GM12878 (cell line): ENCODE results near the gene ADAT3. TPM values are rescaled to one million over a fixed set of nuclear protein-coding genes. Genes with fewer than 3 reads are reported as not detected.

Source experiments
- ATF7 ChIP-seq: fragments of 450-650 bp; IDR thresholded peaks from 2 replicates; pipeline ENCODE4 v1.6.1; 2016; ENCODE audit warnings: low read depth, mild to moderate bottlenecking
- BMI1 ChIP-seq: fragments of 450-650 bp; IDR thresholded peaks from 2 replicates; pipeline ENCODE4 v1.6.1; 2016; ENCODE audit warnings: mild to moderate bottlenecking, moderate library complexity, borderline replicate concordance
- CBFB ChIP-seq: IDR thresholded peaks from 2 replicates; pipeline ENCODE4 v1.6.1; 2016; ENCODE audit warnings: antibody characterized with exemption, low read depth
- SMC3 ChIP-seq: IDR thresholded peaks from 2 replicates; pipeline ENCODE4 v1.6.1; 2011; ENCODE audit warnings: low read length, improper control_type of control experiment, borderline replicate concordance
- ZNF217 ChIP-seq: fragments of 450-650 bp; IDR thresholded peaks from 2 replicates; pipeline ENCODE4 v1.6.1; 2017; ENCODE audit warnings: antibody characterized with exemption, mild to moderate bottlenecking
- polyA plus RNA-seq, 11 experiments: library from polyadenylated mRNA; depleted of rRNA in 4 of 11; unstranded in 6 of 11; stranded (reverse) in 5 of 11; fragments of >200 nt; fragmentation: Nextera tagmentation in 4 of 11; fragmentation: Illumina TruSeq in 1 of 11; extraction: Ambion mirVana in 4 of 11; extraction: Trizol in 1 of 11; gene quantifications; 1 replicate in 1 of 11; 2 replicates in 10 of 11; pipeline versions ENCODE4 v1.2.1 to v1.2.3, GENCODE V29; 2011 to 2016; ENCODE audit warnings: inconsistent platforms in 2 of 11, missing spikeins in 2 of 11, low read depth in 1 of 11
- total RNA-seq, 4 experiments: library from RNA; depleted of rRNA in 3 of 4; stranded (reverse); fragments of >200 nt in 3 of 4; fragmentation: Illumina TruSeq in 1 of 4; extraction: Trizol in 1 of 4; gene quantifications; 2 replicates each; pipeline versions ENCODE4 v1.2.1 to v1.2.3, GENCODE V29; 2013 to 2021
- TF ChIP-seq, protein P1 (sequence below): IDR thresholded peaks from 2 replicates; pipeline ENCODE4 v1.6.1; 2012; ENCODE audit warnings: mild to moderate bottlenecking, low read depth, low read length
- TF ChIP-seq, protein P2 (sequence below): fragments of 450-650 bp; IDR thresholded peaks from 2 replicates; pipeline ENCODE4 v1.6.1; 2017; ENCODE audit warnings: mild to moderate bottlenecking, moderate library complexity
- TF ChIP-seq, protein P3 (sequence below): IDR thresholded peaks from 2 replicates; pipeline ENCODE4 v1.6.1; 2012; ENCODE audit warnings: low read depth, low read length, improper control_type of control experiment
- TF ChIP-seq, protein P4 (sequence below): fragments of 450-650 bp; formaldehyde crosslinking; IDR thresholded peaks from 2 replicates; pipeline ENCODE4 v1.5.0; 2022; ENCODE audit warnings: mild to moderate bottlenecking, missing genetic modification characterization

The ADAT3 gene
- total and polyA plus RNA-seq, 10 of the 15 experiments (the other 5 are each of a cell fraction or from before 2014, with no cell fraction given) = 0.27 to 11.8 (median 7.7) TPM; not detected in 3

DNA sequence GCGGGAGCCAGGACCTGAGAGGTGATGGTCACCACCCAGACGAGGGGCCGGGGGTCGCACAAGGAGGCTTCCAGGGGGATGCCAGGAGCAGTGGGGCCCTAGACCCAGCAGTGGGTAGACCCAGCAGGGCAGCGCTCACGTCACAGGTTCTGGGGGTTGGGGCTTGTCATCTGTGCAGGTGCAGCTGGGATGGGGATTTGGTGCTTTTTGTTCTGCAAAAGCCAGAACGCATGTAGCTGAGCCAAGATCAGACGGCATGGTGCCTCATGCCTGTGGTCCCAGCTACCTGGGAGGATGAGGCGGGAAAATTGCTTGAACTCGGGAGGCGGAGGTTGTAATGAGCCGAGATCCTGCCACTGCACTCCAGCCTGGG, 50.9 kb downstream of the ADAT3 start (continued):
- TF ChIP-seq, protein P1, sequence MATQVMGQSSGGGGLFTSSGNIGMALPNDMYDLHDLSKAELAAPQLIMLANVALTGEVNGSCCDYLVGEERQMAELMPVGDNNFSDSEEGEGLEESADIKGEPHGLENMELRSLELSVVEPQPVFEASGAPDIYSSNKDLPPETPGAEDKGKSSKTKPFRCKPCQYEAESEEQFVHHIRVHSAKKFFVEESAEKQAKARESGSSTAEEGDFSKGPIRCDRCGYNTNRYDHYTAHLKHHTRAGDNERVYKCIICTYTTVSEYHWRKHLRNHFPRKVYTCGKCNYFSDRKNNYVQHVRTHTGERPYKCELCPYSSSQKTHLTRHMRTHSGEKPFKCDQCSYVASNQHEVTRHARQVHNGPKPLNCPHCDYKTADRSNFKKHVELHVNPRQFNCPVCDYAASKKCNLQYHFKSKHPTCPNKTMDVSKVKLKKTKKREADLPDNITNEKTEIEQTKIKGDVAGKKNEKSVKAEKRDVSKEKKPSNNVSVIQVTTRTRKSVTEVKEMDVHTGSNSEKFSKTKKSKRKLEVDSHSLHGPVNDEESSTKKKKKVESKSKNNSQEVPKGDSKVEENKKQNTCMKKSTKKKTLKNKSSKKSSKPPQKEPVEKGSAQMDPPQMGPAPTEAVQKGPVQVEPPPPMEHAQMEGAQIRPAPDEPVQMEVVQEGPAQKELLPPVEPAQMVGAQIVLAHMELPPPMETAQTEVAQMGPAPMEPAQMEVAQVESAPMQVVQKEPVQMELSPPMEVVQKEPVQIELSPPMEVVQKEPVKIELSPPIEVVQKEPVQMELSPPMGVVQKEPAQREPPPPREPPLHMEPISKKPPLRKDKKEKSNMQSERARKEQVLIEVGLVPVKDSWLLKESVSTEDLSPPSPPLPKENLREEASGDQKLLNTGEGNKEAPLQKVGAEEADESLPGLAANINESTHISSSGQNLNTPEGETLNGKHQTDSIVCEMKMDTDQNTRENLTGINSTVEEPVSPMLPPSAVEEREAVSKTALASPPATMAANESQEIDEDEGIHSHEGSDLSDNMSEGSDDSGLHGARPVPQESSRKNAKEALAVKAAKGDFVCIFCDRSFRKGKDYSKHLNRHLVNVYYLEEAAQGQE = no peak
- TF ChIP-seq ZNF217 (no peak), ATF7 (no peak), SMC3 (no peak), BMI1 (no peak), CBFB (no peak)
- TF ChIP-seq, protein P2, sequence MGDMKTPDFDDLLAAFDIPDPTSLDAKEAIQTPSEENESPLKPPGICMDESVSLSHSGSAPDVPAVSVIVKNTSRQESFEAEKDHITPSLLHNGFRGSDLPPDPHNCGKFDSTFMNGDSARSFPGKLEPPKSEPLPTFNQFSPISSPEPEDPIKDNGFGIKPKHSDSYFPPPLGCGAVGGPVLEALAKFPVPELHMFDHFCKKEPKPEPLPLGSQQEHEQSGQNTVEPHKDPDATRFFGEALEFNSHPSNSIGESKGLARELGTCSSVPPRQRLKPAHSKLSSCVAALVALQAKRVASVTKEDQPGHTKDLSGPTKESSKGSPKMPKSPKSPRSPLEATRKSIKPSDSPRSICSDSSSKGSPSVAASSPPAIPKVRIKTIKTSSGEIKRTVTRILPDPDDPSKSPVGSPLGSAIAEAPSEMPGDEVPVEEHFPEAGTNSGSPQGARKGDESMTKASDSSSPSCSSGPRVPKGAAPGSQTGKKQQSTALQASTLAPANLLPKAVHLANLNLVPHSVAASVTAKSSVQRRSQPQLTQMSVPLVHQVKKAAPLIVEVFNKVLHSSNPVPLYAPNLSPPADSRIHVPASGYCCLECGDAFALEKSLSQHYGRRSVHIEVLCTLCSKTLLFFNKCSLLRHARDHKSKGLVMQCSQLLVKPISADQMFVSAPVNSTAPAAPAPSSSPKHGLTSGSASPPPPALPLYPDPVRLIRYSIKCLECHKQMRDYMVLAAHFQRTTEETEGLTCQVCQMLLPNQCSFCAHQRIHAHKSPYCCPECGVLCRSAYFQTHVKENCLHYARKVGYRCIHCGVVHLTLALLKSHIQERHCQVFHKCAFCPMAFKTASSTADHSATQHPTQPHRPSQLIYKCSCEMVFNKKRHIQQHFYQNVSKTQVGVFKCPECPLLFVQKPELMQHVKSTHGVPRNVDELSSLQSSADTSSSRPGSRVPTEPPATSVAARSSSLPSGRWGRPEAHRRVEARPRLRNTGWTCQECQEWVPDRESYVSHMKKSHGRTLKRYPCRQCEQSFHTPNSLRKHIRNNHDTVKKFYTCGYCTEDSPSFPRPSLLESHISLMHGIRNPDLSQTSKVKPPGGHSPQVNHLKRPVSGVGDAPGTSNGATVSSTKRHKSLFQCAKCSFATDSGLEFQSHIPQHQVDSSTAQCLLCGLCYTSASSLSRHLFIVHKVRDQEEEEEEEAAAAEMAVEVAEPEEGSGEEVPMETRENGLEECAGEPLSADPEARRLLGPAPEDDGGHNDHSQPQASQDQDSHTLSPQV = no peak
- TF ChIP-seq, protein P3, sequence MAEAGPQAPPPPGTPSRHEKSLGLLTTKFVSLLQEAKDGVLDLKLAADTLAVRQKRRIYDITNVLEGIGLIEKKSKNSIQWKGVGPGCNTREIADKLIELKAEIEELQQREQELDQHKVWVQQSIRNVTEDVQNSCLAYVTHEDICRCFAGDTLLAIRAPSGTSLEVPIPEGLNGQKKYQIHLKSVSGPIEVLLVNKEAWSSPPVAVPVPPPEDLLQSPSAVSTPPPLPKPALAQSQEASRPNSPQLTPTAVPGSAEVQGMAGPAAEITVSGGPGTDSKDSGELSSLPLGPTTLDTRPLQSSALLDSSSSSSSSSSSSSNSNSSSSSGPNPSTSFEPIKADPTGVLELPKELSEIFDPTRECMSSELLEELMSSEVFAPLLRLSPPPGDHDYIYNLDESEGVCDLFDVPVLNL = no peak
- TF ChIP-seq, protein P4, sequence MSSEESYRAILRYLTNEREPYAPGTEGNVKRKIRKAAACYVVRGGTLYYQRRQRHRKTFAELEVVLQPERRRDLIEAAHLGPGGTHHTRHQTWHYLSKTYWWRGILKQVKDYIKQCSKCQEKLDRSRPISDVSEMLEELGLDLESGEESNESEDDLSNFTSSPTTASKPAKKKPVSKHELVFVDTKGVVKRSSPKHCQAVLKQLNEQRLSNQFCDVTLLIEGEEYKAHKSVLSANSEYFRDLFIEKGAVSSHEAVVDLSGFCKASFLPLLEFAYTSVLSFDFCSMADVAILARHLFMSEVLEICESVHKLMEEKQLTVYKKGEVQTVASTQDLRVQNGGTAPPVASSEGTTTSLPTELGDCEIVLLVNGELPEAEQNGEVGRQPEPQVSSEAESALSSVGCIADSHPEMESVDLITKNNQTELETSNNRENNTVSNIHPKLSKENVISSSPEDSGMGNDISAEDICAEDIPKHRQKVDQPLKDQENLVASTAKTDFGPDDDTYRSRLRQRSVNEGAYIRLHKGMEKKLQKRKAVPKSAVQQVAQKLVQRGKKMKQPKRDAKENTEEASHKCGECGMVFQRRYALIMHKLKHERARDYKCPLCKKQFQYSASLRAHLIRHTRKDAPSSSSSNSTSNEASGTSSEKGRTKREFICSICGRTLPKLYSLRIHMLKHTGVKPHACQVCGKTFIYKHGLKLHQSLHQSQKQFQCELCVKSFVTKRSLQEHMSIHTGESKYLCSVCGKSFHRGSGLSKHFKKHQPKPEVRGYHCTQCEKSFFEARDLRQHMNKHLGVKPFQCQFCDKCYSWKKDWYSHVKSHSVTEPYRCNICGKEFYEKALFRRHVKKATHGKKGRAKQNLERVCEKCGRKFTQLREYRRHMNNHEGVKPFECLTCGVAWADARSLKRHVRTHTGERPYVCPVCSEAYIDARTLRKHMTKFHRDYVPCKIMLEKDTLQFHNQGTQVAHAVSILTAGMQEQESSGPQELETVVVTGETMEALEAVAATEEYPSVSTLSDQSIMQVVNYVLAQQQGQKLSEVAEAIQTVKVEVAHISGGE (CRISPR knock-in tag) = no peak
